Measurements from ENCODE around the gene TGM1.
"Not testable (repeated sequence)": the region's sequence is repeated elsewhere in the genome, so short reads cannot be mapped to it uniquely, and the experiment has no call there.

Gene TGM1

GRCh38 chr14:24232121-24232644 lies 30.8 kb downstream of the TGM1 start, which contains the start of gene NEDD8:
TSS of gene NEDD8 (minus strand) at chr14:24232367. CDS start at chr14:24232267, 100 bp downstream.
- DNase-seq: peak; percentile 82

GRCh38 chr14:24231263-24232120 lies 31.5 kb downstream of the TGM1 start:
- no peak for DNase-seq

GRCh38 chr14:24228902-24229301 lies 34.1 kb downstream of the TGM1 start:
- DNase-seq: no peak

GRCh38 chr14:24226473-24226872 lies 36.5 kb downstream of the TGM1 start:
- no peak for DNase-seq

DNA sequence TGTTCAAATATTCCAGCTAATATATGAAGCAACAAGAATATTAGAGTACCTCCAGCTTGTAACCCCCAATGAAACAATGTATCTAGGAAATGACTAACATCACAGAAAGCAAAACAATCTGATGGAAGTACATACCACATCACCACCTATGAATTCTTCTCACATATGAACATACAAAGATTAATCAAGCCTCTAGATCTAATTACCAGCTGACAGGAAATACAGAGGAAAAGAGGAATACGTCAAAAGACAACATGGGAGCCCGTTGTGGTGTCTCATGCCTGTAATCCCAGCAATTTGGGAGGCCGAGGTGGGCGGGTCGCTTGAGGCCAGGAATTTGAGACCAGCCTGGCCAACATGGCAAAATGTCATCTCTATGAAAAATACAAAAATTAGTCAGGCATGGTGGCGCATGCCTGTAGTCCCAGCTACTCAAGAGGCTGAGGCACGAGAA lies 38.3 kb downstream of the TGM1 start:
- no peak for DNase-seq

- DNase-seq: not testable (repeated sequence)
These were observed 40.0 kb downstream of the TGM1 start for GRCh38 chr14:24222987-24223386.

- no peak for DNase-seq
These were observed 43.5 kb downstream of the TGM1 start for GRCh38 chr14:24219521-24219920.

GRCh38 chr14:24219080-24219479 lies 43.9 kb downstream of the TGM1 start:
- DNase-seq: no peak

GRCh38 chr14:24216876-24217275 lies 46.1 kb downstream of the TGM1 start:
- DNase-seq: not testable (repeated sequence)

DNA sequence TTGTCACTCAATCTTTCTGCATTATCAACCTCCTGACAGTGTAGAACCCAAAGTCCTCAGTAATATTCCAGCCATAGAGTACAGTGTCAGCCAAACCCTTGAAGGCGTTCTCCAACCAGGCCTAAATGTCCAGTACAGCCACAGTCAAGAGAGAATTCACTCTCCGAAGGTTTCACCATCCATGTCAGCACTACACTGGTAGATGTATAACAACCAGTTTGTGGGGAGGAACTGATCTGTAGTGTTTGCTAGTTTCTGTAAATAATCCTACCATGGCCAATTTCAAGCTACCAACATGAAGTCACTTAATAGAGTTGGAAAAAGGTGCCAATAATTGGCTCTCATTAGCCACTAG lies 46.7 kb downstream of the TGM1 start:
- no peak for DNase-seq

- DNase-seq: peak; percentile 83
These were observed 47.3 kb downstream of the TGM1 start, which contains the start of gene MDP1 for GRCh38 chr14:24215495-24216344. TSS of gene MDP1 (minus strand) at chr14:24216066. CDS start at chr14:24215955, 111 bp downstream.

GRCh38 chr14:24213866-24214662 lies 48.9 kb downstream of the TGM1 start:
- DNase-seq: no peak

GRCh38 chr14:24212924-24213865 lies 49.8 kb downstream of the TGM1 start, which contains the start of gene CHMP4A:
TSS of gene CHMP4A (minus strand) at chr14:24213488. CDS start at chr14:24213439, 49 bp downstream.
- peak; percentile 96 for DNase-seq

DNA sequence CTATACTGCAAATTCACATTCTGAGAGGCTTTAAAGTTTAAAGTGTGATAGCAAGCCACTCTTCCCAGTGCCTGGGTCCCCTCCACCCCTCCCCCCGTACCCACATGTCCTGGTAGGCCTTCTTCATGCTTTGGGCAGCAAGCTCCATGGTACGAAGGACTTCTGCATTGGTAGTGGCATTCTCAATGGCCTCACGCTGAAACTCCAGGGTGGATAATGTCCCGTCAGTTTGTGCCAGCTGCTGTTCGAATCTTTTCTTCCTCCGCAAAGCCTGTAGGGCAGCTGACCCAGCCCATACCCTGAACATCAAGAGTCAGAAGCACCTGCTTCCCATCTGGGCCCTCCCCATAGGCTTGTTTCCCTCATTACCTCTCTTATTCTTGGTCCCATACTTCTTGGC lies 51.7 kb downstream of the TGM1 start:
- no peak for DNase-seq

DNA sequence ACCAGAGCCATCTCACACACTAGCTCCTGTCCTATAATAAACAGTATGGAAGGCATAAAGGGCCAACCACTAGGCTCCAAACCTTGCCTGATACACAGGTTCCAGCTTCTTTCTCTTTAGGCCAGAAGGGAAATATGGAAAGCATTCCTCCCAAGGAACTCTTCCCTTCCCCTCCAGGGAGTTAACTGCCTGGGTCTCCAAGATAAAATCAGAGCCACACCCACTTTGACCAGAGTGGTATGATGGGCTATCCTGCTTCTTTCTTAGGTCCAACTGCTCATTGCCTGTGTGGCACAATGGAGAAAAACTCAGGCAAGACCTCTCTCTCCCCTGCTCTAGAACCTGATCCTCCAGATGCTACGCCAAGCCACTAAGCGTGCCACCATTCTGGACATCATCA lies 55.4 kb downstream of the TGM1 start:
- no peak for DNase-seq

GRCh38 chr14:24207104-24207551 lies 55.8 kb downstream of the TGM1 start:
- no peak for DNase-seq

- no peak for DNase-seq
These were observed 56.5 kb downstream of the TGM1 start for GRCh38 chr14:24206260-24207103.

GRCh38 chr14:24204163-24205146 lies 58.5 kb downstream of the TGM1 start:
- DNase-seq: no peak
